DOHH2 (cell line): ENCODE results near the gene CEP112.

ENCODE experiments used
- H3F3A ChIP-seq: fragments of 200-600 bp; sonication (generic), shearing (Covaris generic); 2 replicates; pipeline ENCODE4 v1.6.0; 2016; ENCODE audit warnings: antibody characterized with exemption, mild to moderate bottlenecking; ENCODE audit not compliant: control insufficient read depth, insufficient read depth
- H3K27ac ChIP-seq: fragments of 200-600 bp; sonication (generic); 2 replicates; pipeline ENCODE4 v1.5.1; 2014; ENCODE audit warnings: low read depth, mild to moderate bottlenecking, low read length, moderate library complexity
- H3K27me3 ChIP-seq: fragments of 200-600 bp; sonication (generic); 2 replicates; pipeline ENCODE4 v1.6.1; 2014; ENCODE audit warnings: mild to moderate bottlenecking, low read length, mixed read lengths; ENCODE audit not compliant: control insufficient read depth
- H3K36me3 ChIP-seq: fragments of 200-600 bp; sonication (generic); 2 replicates; pipeline ENCODE4 v1.6.1; 2014; ENCODE audit warnings: mild to moderate bottlenecking, low read length, moderate library complexity, mixed read lengths; ENCODE audit not compliant: control insufficient read depth
- H3K4me1 ChIP-seq: fragments of 200-600 bp; sonication (generic); 2 replicates; pipeline ENCODE4 v1.6.1; 2014; ENCODE audit warnings: mild to moderate bottlenecking, low read length, mixed read lengths; ENCODE audit not compliant: control insufficient read depth
- H3K4me2 ChIP-seq: fragments of 200-600 bp; sonication (generic); 2 replicates; pipeline ENCODE4 v1.6.0; 2014; ENCODE audit warnings: mild to moderate bottlenecking, low read length, moderate library complexity
- H3K4me3 ChIP-seq: fragments of 200-600 bp; sonication (generic); 2 replicates; pipeline ENCODE4 v1.5.1; 2014; ENCODE audit warnings: mild to moderate bottlenecking, low read length, mixed read lengths
- H3K79me2 ChIP-seq: fragments of 200-600 bp; sonication (generic); 2 replicates; pipeline ENCODE4 v1.6.1; 2014; ENCODE audit warnings: mild to moderate bottlenecking, low read length, mixed read lengths; ENCODE audit not compliant: control insufficient read depth
- H3K9me2 ChIP-seq: fragments of 200-600 bp; sonication (generic); replicated peaks from 2 replicates; pipeline ENCODE4 v1.6.1; 2014; ENCODE audit warnings: mild to moderate bottlenecking, low read length, mixed read lengths; ENCODE audit not compliant: control insufficient read depth
- H3K9me3 ChIP-seq: fragments of 200-600 bp; sonication (generic); 2 replicates; pipeline ENCODE4 v1.6.1; 2014; ENCODE audit warnings: antibody characterized with exemption, low read length, mixed read lengths; ENCODE audit not compliant: control insufficient read depth, insufficient read depth
- H4K20me1 ChIP-seq: fragments of 200-600 bp; sonication (generic); 2 replicates; pipeline ENCODE4 v1.6.0; 2014; ENCODE audit warnings: low read depth, mild to moderate bottlenecking, antibody characterized with exemption, low read length, moderate library complexity; ENCODE audit not compliant: control insufficient read depth, insufficient read depth
- CTCF ChIP-seq: fragments of 200-600 bp; sonication (generic); IDR thresholded peaks from one replicate; pipeline ENCODE4 v1.5.1; 2014; ENCODE audit warnings: antibody characterized with exemption, mild to moderate bottlenecking, low read depth, low read length; ENCODE audit not compliant: poor library complexity, severe bottlenecking
- EZH2phosphoT487 ChIP-seq: fragments of 200-600 bp; sonication (generic); IDR thresholded peaks from 2 replicates; pipeline ENCODE4 v1.6.1; 2017; ENCODE audit warnings: borderline replicate concordance, mild to moderate bottlenecking, antibody characterized with exemption, low read length, moderate library complexity, mixed read lengths

Gene CEP112

GRCh38 chr17:66056148-66056547, 135.8 kb downstream of the CEP112 start:
- Histone ChIP-seq H3K4me3 (no peak overlapping the region), H3K79me2 (no peaks in the 10 kb centered on the region), H3K9me2 (no peaks in the 10 kb centered on the region), H3F3A (no peaks in the 10 kb centered on the region), H3K9me3 (peaks cover 7% of the 10 kb centered on the region; the same call in 1 of the 2 replicates), H3K27me3 (no peaks in the 10 kb centered on the region), H3K4me2 (no peak overlapping the region), H4K20me1 (no peaks in the 10 kb centered on the region), H3K27ac (no peak overlapping the region), H3K36me3 (no peaks in the 10 kb centered on the region), H3K4me1 (no peaks in the 10 kb centered on the region)
- no peak for TF ChIP-seq CTCF
- TF ChIP-seq EZH2phosphoT487, result no peak

- no peak overlapping the region for H3K27ac ChIP-seq
- no peaks in the 10 kb centered on the region for H3K4me1 ChIP-seq
- H3K4me3 ChIP-seq, result no peak overlapping the region
- no peaks in the 10 kb centered on the region for H3K9me2 ChIP-seq
- no peaks in the 10 kb centered on the region for H3F3A ChIP-seq
- H3K27me3 ChIP-seq, result no peaks in the 10 kb centered on the region
- no peak overlapping the region for H3K4me2 ChIP-seq
- no peaks in the 10 kb centered on the region for H3K79me2 ChIP-seq
- no peaks in the 10 kb centered on the region for H4K20me1 ChIP-seq
- no peak for TF ChIP-seq EZH2phosphoT487
- no peak for TF ChIP-seq CTCF
- peaks cover 3% of the 10 kb centered on the region; the same call in 1 of the 2 replicates for H3K9me3 ChIP-seq
- H3K36me3 ChIP-seq, result no peaks in the 10 kb centered on the region
Measured at GRCh38 chr17:66054242-66054641, 137.7 kb downstream of the CEP112 start.

- Histone ChIP-seq H3K4me3 (no peak overlapping the region), H3K79me2 (no peaks in the 10 kb centered on the region), H3K9me3 (no peaks in the 10 kb centered on the region), H3K36me3 (no peaks in the 10 kb centered on the region), H3K4me2 (no peak overlapping the region), H3K27ac (no peak overlapping the region), H3K9me2 (no peaks in the 10 kb centered on the region), H4K20me1 (no peaks in the 10 kb centered on the region), H3K27me3 (no peaks in the 10 kb centered on the region), H3F3A (no peaks in the 10 kb centered on the region; the same call in 1 of the 2 replicates), H3K4me1 (no peaks in the 10 kb centered on the region)
- no peak for TF ChIP-seq CTCF
- TF ChIP-seq EZH2phosphoT487, result no peak
Measured at GRCh38 chr17:66044083-66044482, 147.8 kb downstream of the CEP112 start.
